HEK293 (cell line): ENCODE measurements around the gene NRIP3.

Source experiments
- ATF2 ChIP-seq: fragments of 450-650 bp; formaldehyde crosslinking; IDR thresholded peaks from 2 replicates; pipeline ENCODE4 v1.5.1; 2016; ENCODE audit warnings: missing biosample characterization, missing genetic modification characterization, low read depth
- PATZ1 ChIP-seq: fragments of 450-650 bp; formaldehyde crosslinking; IDR thresholded peaks from 2 replicates; pipeline ENCODE4 v1.5.1; 2016; ENCODE audit warnings: missing biosample characterization, missing genetic modification characterization
- REST ChIP-seq: fragments of 450-650 bp; formaldehyde crosslinking; IDR thresholded peaks from 2 replicates; pipeline ENCODE4 v1.5.1; 2016; ENCODE audit warnings: missing biosample characterization, missing genetic modification characterization
- ZNF600 ChIP-seq: fragments of 450-650 bp; formaldehyde crosslinking; IDR thresholded peaks from 2 replicates; pipeline ENCODE4 v1.5.1; 2016; ENCODE audit warnings: missing biosample characterization, missing genetic modification characterization
- ZNF692 ChIP-seq: fragments of 450-650 bp; formaldehyde crosslinking; IDR thresholded peaks from 2 replicates; pipeline ENCODE4 v1.5.1; 2016; ENCODE audit warnings: missing biosample characterization, missing genetic modification characterization

GRCh38 chr11:9015677-9016076 is 11.9 kb upstream of the NRIP3 start:
- no peak for TF ChIP-seq ATF2
- TF ChIP-seq ZNF692 (tag by site-specific recombination): no peak
- TF ChIP-seq PATZ1 (tag by site-specific recombination): no peak
- no peak for TF ChIP-seq REST (tag by site-specific recombination)
- no peak for TF ChIP-seq ZNF600 (tag by site-specific recombination)
